B cell (primary cell): ENCODE measurements around the gene MYH11. TPM values are rescaled to one million over a fixed set of nuclear protein-coding genes. Genes with fewer than 3 reads are reported as not detected.

Experiments
- ATAC-seq: fragments of 200-7000 bp; cut with Tn5 transposase; one replicate; pipeline ENCODE4 v1.10.0; 2021; ENCODE audit warnings: low read depth, mild to moderate bottlenecking, moderate number of reproducible peaks, moderate library complexity
- CTCF ChIA-PET: fragments of 350-600 bp; sonication (Branson Sonifier 250); formaldehyde crosslinking; loops from one replicate; lab custom pipeline; 2021; ENCODE audit warnings: antibody characterized with exemption, inconsistent platforms; lab: Charles Lee
- POLR2A ChIA-PET: fragments of 350-600 bp; sonication (Branson Sonifier 250); formaldehyde crosslinking; loops from one replicate; lab custom pipeline; 2021; ENCODE audit warnings: antibody characterized with exemption; lab: Charles Lee
- DNase-seq: peaks from one replicate; pipeline ENCODE4 v3.0.0; 2013
- H2AFZ ChIP-seq: 2 replicates; pipeline ENCODE4 v1.6.1; 2012; ENCODE audit warnings: mild to moderate bottlenecking, low read depth, low read length; ENCODE audit not compliant: insufficient read depth, poor library complexity, severe bottlenecking
- H3K27ac ChIP-seq, 2 donors: 1 replicate in 1 of 2; 2 replicates in 1 of 2; pipeline ENCODE4 v1.5.1; 2012 to 2013; ENCODE audit warnings: low read length in 2 of 2, mild to moderate bottlenecking in 2 of 2, moderate library complexity in 1 of 2
- H3K27me3 ChIP-seq, 4 experiments: fragments of 200-600 bp in 1 of 4; sonication (generic) in 1 of 4; replicated peaks in 1 of 4; 1 replicate in 2 of 4; 2 replicates in 2 of 4; pipeline versions ENCODE4 v1.6.1 to v1.7.0; 2013 to 2016; ENCODE audit warnings: low read length in 3 of 4, mild to moderate bottlenecking in 2 of 4, mixed read lengths in 1 of 4, moderate library complexity in 1 of 4; ENCODE audit not compliant: insufficient read depth in 4 of 4, control insufficient read depth in 3 of 4; ENCODE audit errors: control extremely low read depth in 1 of 4
- H3K36me3 ChIP-seq, 2 experiments: replicated peaks in 1 of 2; 1 replicate in 1 of 2; 2 replicates in 1 of 2; pipeline versions ENCODE4 v1.6.1 to v1.7.1; 2013; ENCODE audit warnings: low read length in 1 of 2; ENCODE audit not compliant: insufficient read depth in 2 of 2, control insufficient read depth in 1 of 2; ENCODE audit errors: control extremely low read depth in 1 of 2, extremely low read depth in 1 of 2
- H3K4me1 ChIP-seq, 2 donors: fragments of 200-600 bp in 1 of 2; sonication (generic) in 1 of 2; 1 replicate in 1 of 2; 2 replicates in 1 of 2; pipeline versions ENCODE4 v1.5.1 to v1.6.1; 2013 to 2017; ENCODE audit warnings: low read length in 2 of 2; ENCODE audit not compliant: control insufficient read depth in 2 of 2, insufficient read depth in 2 of 2
- H3K4me2 ChIP-seq: replicated peaks from 2 replicates; pipeline ENCODE3; 2012; ENCODE audit warnings: mild to moderate bottlenecking, low read depth, low read length; ENCODE audit not compliant: poor library complexity, severe bottlenecking
- H3K4me3 ChIP-seq, 5 experiments: fragments of 200-600 bp in 1 of 5; sonication (generic) in 1 of 5; 1 replicate in 3 of 5; 2 replicates in 2 of 5; pipeline versions ENCODE4 v1.5.1 to v1.7.0; 2011 to 2016; ENCODE audit warnings: low read length in 4 of 5, mild to moderate bottlenecking in 4 of 5, low read depth in 2 of 5, control low read depth in 1 of 5, moderate library complexity in 1 of 5; ENCODE audit not compliant: insufficient read depth in 1 of 5; ENCODE audit errors: control extremely low read depth in 1 of 5, extremely low read depth in 1 of 5
- H3K79me2 ChIP-seq: fragments of 200-600 bp; sonication (generic); one replicate; pipeline ENCODE4 v1.6.0; 2016; ENCODE audit warnings: low read length; ENCODE audit not compliant: control insufficient read depth, insufficient read depth
- H3K9ac ChIP-seq: fragments of 200-600 bp; sonication (generic); 2 replicates; pipeline ENCODE4 v1.6.1; 2017; ENCODE audit warnings: mild to moderate bottlenecking, low read length, moderate library complexity
- H3K9me3 ChIP-seq, 3 donors: one replicate each; pipeline versions ENCODE4 v1.6.1 to v1.7.1; 2013; ENCODE audit warnings: low read length in 2 of 3; ENCODE audit not compliant: control insufficient read depth in 2 of 3, insufficient read depth in 1 of 3; ENCODE audit errors: control extremely low read depth in 1 of 3
- H4K20me1 ChIP-seq: 2 replicates; pipeline ENCODE4 v1.6.0; 2012; ENCODE audit warnings: mild to moderate bottlenecking, low read length; ENCODE audit not compliant: insufficient read depth, control insufficient read depth, poor library complexity, severe bottlenecking
- H3K27ac Mint-ChIP-seq: one replicate; pipeline ENCODE4 v1.8.0; 2021; ENCODE audit warnings: mixed read lengths
- H3K27me3 Mint-ChIP-seq: one replicate; pipeline ENCODE4 v1.8.0; 2021; ENCODE audit warnings: mixed read lengths
- H3K4me1 Mint-ChIP-seq: one replicate; pipeline ENCODE4 v1.8.0; 2021; ENCODE audit warnings: mixed read lengths
- H3K4me3 Mint-ChIP-seq: one replicate; pipeline ENCODE4 v1.8.0; 2021; ENCODE audit warnings: mixed read lengths
- H3K9me3 Mint-ChIP-seq: one replicate; pipeline ENCODE4 v1.8.0; 2022; ENCODE audit warnings: mixed read lengths; ENCODE audit not compliant: insufficient read depth
- CTCF ChIP-seq: fragments of 200-600 bp; IDR thresholded peaks from one replicate; pipeline ENCODE4 v1.8.0; 2022; ENCODE audit warnings: antibody characterized with exemption, mild to moderate bottlenecking
- EZH2 ChIP-seq: IDR thresholded peaks from 2 replicates; pipeline ENCODE4 v1.6.1; 2012; ENCODE audit warnings: borderline replicate concordance, low read depth, mild to moderate bottlenecking, moderate library complexity, low read length; ENCODE audit not compliant: insufficient read depth, poor library complexity, severe bottlenecking
- WGBS: methylation state at CpG from one replicate; pipeline ENCODE4 v1.1.5; 2013; ENCODE audit warnings: missing lambda C conversion rate; ENCODE audit not compliant: insufficient coverage; 5-methylcytosine and 5-hydroxymethylcytosine counted together
- intact Hi-C: fragments of 100-400 bp; cut with micrococcal nuclease; formaldehyde crosslinking; loops from one replicate; pipeline ENCODE4 v1.10.0; 2022
- polyA plus RNA-seq: library from polyadenylated mRNA; depleted of rRNA; stranded (reverse); fragments of >200 nt; gene quantifications from 2 replicates; pipeline ENCODE4 v1.2.3, GENCODE V29; 2012
- total RNA-seq, 2 donors: library from RNA; stranded (reverse); fragments of 120-200 nt in 1 of 2; gene quantifications; 1 replicate in 1 of 2; 2 replicates in 1 of 2; pipeline versions ENCODE4 v1.2.3 to v1.2.4, GENCODE V29; 2013 to 2022

MYH11 gene
- total and polyA plus RNA-seq, 2 donors (not counting 1 experiment from before 2014, with no cell fraction given) = 0.05 to 0.16 TPM

GRCh38 chr16:15836074-15836473, 20.8 kb downstream of the MYH11 start:
- DNase-seq (no peak), ATAC-seq (no peak)
- H3K9me3 ChIP-seq = no peaks in the 10 kb centered on the region
- no peaks in the 10 kb centered on the region for H4K20me1 ChIP-seq
- no peak overlapping the region for H3K9ac ChIP-seq
- H3K27me3 ChIP-seq = no peaks in the 10 kb centered on the region
- no peaks in the 10 kb centered on the region for H3K79me2 ChIP-seq
- H3K9me3 Mint-ChIP-seq = no peaks in the 10 kb centered on the region
- H3K4me3 Mint-ChIP-seq = no peak overlapping the region
- ChIA-PET CTCF (no interaction called here), POLR2A (no interaction called here)
- H3K36me3 ChIP-seq = no peaks in the 10 kb centered on the region
- H3K27ac Mint-ChIP-seq = no peak overlapping the region
- peaks cover 8% of the 10 kb centered on the region for H3K4me1 Mint-ChIP-seq
- 93% methylated on average over 3 of the region's 6 CpGs for WGBS
- no peak overlapping the region for H3K4me2 ChIP-seq
- peaks cover 5 to 11% of the 10 kb centered on the region in 2 donors for H3K4me1 ChIP-seq
- H3K4me3 ChIP-seq = no peak overlapping the region
- no peaks in the 10 kb centered on the region for H3K27me3 Mint-ChIP-seq
- H2AFZ ChIP-seq = no peak overlapping the region
- no peak overlapping the region for H3K27ac ChIP-seq
- no peak for TF ChIP-seq CTCF
- no peak for TF ChIP-seq EZH2
- intact Hi-C loops = no loop called here

- H3K4me3 ChIP-seq = no peak overlapping the region
These were observed 21.5 kb downstream of the MYH11 start for GRCh38 chr16:15835136-15835878.

More at GRCh38 chr16:15835136-15835878, 21.5 kb downstream of the MYH11 start:
- no peak for TF ChIP-seq EZH2
- TF ChIP-seq CTCF = no peak
- Histone ChIP-seq H3K9me3 (no peaks in the 10 kb centered on the region), H3K79me2 (no peaks in the 10 kb centered on the region), H3K4me2 (no peak overlapping the region), H4K20me1 (no peaks in the 10 kb centered on the region), H3K9ac (no peak overlapping the region), H2AFZ (no peak overlapping the region), H3K27ac (no peak overlapping the region), H3K4me1 (peaks cover 8 to 16% of the 10 kb centered on the region in 2 donors), H3K27me3 (no peaks in the 10 kb centered on the region), H3K36me3 (no peaks in the 10 kb centered on the region)
- DNase-seq = no peak
- H3K27ac Mint-ChIP-seq = no peak overlapping the region
- POLR2A ChIA-PET = no interaction called here
- H3K27me3 Mint-ChIP-seq = no peaks in the 10 kb centered on the region
- WGBS = no CpG with 5 or more reads among the region's 2 CpGs
- intact Hi-C loops = no loop called here
- CTCF ChIA-PET = no interaction called here
- H3K9me3 Mint-ChIP-seq = no peaks in the 10 kb centered on the region
- ATAC-seq = no peak
- H3K4me1 Mint-ChIP-seq = peaks cover 10% of the 10 kb centered on the region
- no peak overlapping the region for H3K4me3 Mint-ChIP-seq
